ENCODE measurements around the gene TMEM145. TPM values are rescaled to one million over a fixed set of nuclear protein-coding genes. Genes with fewer than 3 reads are reported as not detected.

The TMEM145 gene
- total RNA-seq, 1 donor from 2014 or later, result not detected

- Mint-ChIP-seq H3K27ac (ENCODE audit: unreplicated experiment) (no peak overlapping the region), H3K4me3 (ENCODE audit: unreplicated experiment) (no peak overlapping the region), H3K36me3 (ENCODE audit: low read depth, unreplicated experiment) (peaks cover 47% of the 10 kb centered on the region), H3K27me3 (ENCODE audit: low read depth, unreplicated experiment) (no peaks in the 10 kb centered on the region), H3K9me3 (ENCODE audit: unreplicated experiment) (peaks cover 6% of the 10 kb centered on the region), H3K4me1 (ENCODE audit: low read depth, unreplicated experiment) (no peaks in the 10 kb centered on the region)
- Histone ChIP-seq H2AFZ (ENCODE audit: low read depth, low read length) (no peak overlapping the region), H3K27ac (ENCODE audit: low read depth, low read length) (no peak overlapping the region), H3K4me2 (ENCODE audit: low read length) (no peak overlapping the region), H3K79me2 (ENCODE audit: insufficient read depth, low read length) (no peaks in the 10 kb centered on the region), H3K27me3 (ENCODE audit: insufficient read depth, low read length) (no peaks in the 10 kb centered on the region), H4K20me1 (ENCODE audit: insufficient read depth, low read length) (no peaks in the 10 kb centered on the region), H3K4me1 (ENCODE audit: insufficient read depth, low read length) (no peaks in the 10 kb centered on the region), H3K9me3 (ENCODE audit: insufficient read depth, low read depth, low read length) (peaks cover 9% of the 10 kb centered on the region), H3K9ac (ENCODE audit: low read length) (no peak overlapping the region), H3K4me3 (ENCODE audit: insufficient read depth, low read depth, low read length) (no peak overlapping the region), H3K36me3 (ENCODE audit: insufficient read depth, low read length) (peaks cover 4% of the 10 kb centered on the region)
- FAIRE-seq (no peak), DNase-seq (ENCODE audit: low read depth) (no peak)
- no peak for TF ChIP-seq EZH2 (IDR thresholded peaks at IDR 0.05; ENCODE audit: insufficient read depth, low read length)
- no peak for TF ChIP-seq CTCF (IDR thresholded peaks at IDR 0.05; ENCODE audit: insufficient read depth, low read depth, low read length)
These were observed 54.8 kb downstream of the TMEM145 start for GRCh38 chr19:42367929-42368328.

DNA sequence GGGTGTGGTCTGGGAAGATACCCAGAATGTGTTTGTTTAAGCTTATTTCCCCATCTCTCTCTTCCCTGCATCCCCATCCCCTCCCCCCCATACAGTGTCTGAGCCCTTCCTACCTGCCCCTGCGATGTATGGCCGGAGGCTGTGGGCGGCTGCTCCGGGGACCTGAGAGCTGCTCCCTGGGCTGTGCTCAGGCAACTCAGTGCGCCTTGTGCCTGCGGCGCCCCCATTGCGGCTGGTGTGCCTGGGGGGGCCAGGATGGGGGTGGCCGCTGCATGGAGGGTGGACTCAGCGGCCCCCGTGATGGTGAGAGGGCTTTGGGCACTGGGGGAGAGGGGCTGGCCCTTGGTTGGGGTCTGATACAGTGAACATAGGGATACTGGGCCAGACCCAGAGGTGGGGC lies 55.3 kb downstream of the TMEM145 start:
- TF ChIP-seq EZH2 (IDR thresholded peaks at IDR 0.05; ENCODE audit: insufficient read depth, low read length) (no peak), CTCF (IDR thresholded peaks at IDR 0.05; ENCODE audit: insufficient read depth, low read depth, low read length) (no peak)
- Mint-ChIP-seq H3K4me1 (ENCODE audit: low read depth, unreplicated experiment) (no peaks in the 10 kb centered on the region), H3K27me3 (ENCODE audit: low read depth, unreplicated experiment) (no peaks in the 10 kb centered on the region), H3K9me3 (ENCODE audit: unreplicated experiment) (peaks cover 6% of the 10 kb centered on the region), H3K27ac (ENCODE audit: unreplicated experiment) (no peak overlapping the region), H3K4me3 (ENCODE audit: unreplicated experiment) (no peak overlapping the region), H3K36me3 (ENCODE audit: low read depth, unreplicated experiment) (peaks cover 44% of the 10 kb centered on the region)
- H3K9me3 ChIP-seq (ENCODE audit: insufficient read depth, low read depth, low read length), result peaks cover 9% of the 10 kb centered on the region
- DNase-seq (ENCODE audit: low read depth) (no peak), FAIRE-seq (no peak)
- H4K20me1 ChIP-seq (ENCODE audit: insufficient read depth, low read length), result no peaks in the 10 kb centered on the region
- H2AFZ ChIP-seq (ENCODE audit: low read depth, low read length), result no peak overlapping the region
- H3K4me2 ChIP-seq (ENCODE audit: low read length), result no peak overlapping the region
- peaks cover 4% of the 10 kb centered on the region for H3K36me3 ChIP-seq (ENCODE audit: insufficient read depth, low read length)
- no peaks in the 10 kb centered on the region for H3K4me1 ChIP-seq (ENCODE audit: insufficient read depth, low read length)
- no peaks in the 10 kb centered on the region for H3K79me2 ChIP-seq (ENCODE audit: insufficient read depth, low read length)
- H3K4me3 ChIP-seq (ENCODE audit: insufficient read depth, low read depth, low read length), result no peak overlapping the region
- H3K27ac ChIP-seq (ENCODE audit: low read depth, low read length), result no peak overlapping the region
- no peak overlapping the region for H3K9ac ChIP-seq (ENCODE audit: low read length)
- H3K27me3 ChIP-seq (ENCODE audit: insufficient read depth, low read length), result no peaks in the 10 kb centered on the region

GRCh38 chr19:42368765-42369164 lies 55.7 kb downstream of the TMEM145 start:
- Histone ChIP-seq H3K36me3 (ENCODE audit: insufficient read depth, low read length) (peaks cover 2% of the 10 kb centered on the region), H3K9ac (ENCODE audit: low read length) (no peak overlapping the region), H3K79me2 (ENCODE audit: insufficient read depth, low read length) (no peaks in the 10 kb centered on the region), H3K9me3 (ENCODE audit: insufficient read depth, low read depth, low read length) (peaks cover 8% of the 10 kb centered on the region), H2AFZ (ENCODE audit: low read depth, low read length) (no peak overlapping the region), H3K27me3 (ENCODE audit: insufficient read depth, low read length) (no peaks in the 10 kb centered on the region), H4K20me1 (ENCODE audit: insufficient read depth, low read length) (no peaks in the 10 kb centered on the region), H3K4me1 (ENCODE audit: insufficient read depth, low read length) (no peaks in the 10 kb centered on the region), H3K27ac (ENCODE audit: low read depth, low read length) (no peak overlapping the region), H3K4me3 (ENCODE audit: insufficient read depth, low read depth, low read length) (no peak overlapping the region), H3K4me2 (ENCODE audit: low read length) (no peak overlapping the region)
- peaks cover 6% of the 10 kb centered on the region for H3K9me3 Mint-ChIP-seq (ENCODE audit: unreplicated experiment)
- DNase-seq (ENCODE audit: low read depth) (no peak), FAIRE-seq (no peak)
- peaks cover 41% of the 10 kb centered on the region for H3K36me3 Mint-ChIP-seq (ENCODE audit: low read depth, unreplicated experiment)
- H3K4me1 Mint-ChIP-seq (ENCODE audit: low read depth, unreplicated experiment), result no peaks in the 10 kb centered on the region
- TF ChIP-seq CTCF (IDR thresholded peaks at IDR 0.05; ENCODE audit: insufficient read depth, low read depth, low read length) (no peak), EZH2 (IDR thresholded peaks at IDR 0.05; ENCODE audit: insufficient read depth, low read length) (no peak)
- H3K4me3 Mint-ChIP-seq (ENCODE audit: unreplicated experiment), result no peak overlapping the region
- H3K27ac Mint-ChIP-seq (ENCODE audit: unreplicated experiment), result no peak overlapping the region
- H3K27me3 Mint-ChIP-seq (ENCODE audit: low read depth, unreplicated experiment), result no peaks in the 10 kb centered on the region
